Left hindlimb (tissue), 1 donor: ENCODE data around the gene AQP9.

Source experiments
- DNase-seq: peaks from one replicate; pipeline ENCODE4 v3.0.0-alpha.2; 2018

AQP9 gene

DNA sequence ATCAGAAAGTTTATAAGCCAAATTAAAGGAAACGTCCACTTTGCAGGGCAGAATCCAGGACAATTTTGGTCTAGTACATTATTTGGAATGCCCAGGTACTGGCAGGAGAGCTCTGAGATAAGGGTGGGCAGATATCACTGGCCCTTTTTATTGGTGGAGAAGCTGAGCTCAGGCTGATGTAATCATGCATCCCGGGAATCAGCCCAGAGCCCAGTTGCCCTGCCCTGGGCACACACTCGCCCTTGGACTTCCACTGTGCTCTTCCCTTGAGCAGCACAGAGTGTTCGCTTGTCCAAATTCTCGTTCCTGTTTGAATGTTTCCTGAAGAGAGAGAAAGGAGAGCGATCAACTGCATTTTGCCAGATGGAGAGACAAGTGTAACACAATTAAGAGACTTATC, 3.7 kb downstream of the AQP9 start:
- DNase-seq: no peak

DNA sequence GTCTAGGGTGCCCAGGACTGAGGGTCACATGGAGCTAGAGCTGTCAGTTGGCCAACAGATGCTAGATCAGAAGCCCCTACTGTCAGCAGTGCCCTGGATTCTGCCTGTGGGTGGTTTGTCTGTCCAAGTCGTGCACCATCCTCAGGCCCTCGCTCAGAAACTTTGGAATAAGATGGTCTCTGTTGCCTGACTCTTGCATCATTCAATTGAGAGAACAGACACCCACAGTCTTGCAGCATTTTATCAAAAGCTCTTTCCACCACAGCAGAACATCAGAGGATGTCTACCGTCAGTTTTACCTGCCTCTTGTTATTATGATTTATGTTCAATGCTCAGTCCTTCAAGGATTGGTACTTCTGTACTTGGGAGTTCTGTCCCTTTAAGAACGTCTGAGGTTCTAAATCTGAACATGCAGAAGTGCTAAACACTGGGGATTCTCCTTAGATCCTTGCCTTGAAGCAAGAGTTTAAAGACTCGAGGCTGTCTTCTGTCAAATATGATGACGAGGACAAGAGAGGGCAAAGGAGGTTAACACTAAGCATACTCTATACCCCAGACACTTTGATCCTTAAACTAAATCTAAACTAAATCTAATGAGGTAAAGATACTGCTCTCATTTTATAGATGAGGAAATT, 4.8 kb downstream of the AQP9 start:
- no peak for DNase-seq

DNA sequence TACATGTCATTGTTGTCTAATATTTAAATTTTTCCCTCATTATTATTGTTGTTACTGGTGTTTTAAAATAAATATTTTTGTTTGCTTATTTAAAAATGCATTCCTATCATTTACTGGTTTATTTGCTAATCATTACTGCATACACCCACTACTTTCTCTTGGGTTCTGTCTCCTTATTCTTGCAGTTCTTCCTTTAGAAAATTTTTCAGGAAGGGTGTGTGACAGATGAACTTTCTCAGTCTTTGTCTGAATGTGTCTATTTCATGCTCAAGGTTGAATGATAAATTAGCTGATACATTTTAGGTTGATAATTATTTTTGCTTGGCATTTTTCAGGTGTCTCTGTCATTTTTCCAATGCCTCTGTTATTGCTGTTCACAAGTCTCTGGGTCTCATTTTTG, 7.4 kb downstream of the AQP9 start:
- DNase-seq: no peak

DNA sequence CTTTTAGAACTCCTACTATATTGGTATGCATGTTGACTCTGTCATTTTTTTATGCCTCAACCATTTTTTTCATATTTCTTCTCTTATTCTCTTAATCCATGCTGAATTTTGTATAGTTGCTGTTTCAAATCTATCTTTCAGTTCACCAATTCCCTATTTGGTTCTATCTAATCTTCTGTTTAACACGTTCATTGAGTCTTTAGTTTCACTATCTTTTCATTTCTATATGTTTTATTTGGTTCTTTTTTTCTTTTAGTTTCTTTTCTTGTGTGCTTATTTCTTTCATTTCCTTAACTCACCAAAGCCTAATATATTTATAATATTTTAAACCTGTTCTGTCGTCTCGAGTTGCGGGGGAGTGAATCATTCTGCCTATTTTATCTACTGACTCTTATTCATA, 8.0 kb downstream of the AQP9 start:
- DNase-seq: no peak

DNA sequence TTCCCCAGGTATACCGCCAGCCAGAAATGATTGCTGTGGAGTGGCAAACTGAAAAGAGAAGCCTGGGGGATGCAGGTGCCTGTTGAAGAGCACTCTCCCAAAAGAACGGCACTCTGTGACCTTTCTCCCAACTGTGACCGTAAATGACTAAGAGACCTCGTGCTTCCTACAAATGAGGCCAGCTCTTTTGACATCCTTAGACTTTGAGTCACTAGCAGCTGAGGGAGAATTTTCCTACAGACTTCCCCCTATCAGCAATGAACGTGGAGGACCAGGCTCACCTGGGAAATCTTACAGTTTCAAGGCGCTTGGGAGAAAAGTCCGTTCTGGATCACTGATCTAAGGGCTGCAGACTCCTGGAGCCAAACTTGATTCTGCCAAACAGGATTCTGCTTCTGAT, 8.6 kb downstream of the AQP9 start:
- no peak for DNase-seq

GRCh38 chr15:58147171-58147611, 9.0 kb downstream of the AQP9 start:
- DNase-seq: no peak

DNA sequence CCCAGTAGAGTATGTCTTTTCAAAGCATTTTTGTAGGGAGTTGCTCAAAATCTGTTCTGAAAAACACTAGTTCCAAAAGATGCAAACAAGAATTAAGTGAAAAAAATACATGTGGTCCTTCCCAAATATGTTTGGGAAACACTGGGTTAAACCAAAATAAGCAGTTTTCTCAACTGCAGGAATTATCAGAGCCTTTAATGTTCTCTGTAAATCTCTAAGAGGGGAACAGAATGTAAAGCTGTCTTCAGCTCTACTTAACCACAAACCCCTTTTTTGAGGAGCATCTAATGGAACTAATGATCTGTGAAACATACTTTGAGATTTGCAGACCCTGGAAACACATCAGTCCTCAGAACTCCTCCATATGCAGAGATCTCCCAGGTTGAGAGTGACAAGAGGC, 9.9 kb downstream of the AQP9 start:
- no peak for DNase-seq

DNA sequence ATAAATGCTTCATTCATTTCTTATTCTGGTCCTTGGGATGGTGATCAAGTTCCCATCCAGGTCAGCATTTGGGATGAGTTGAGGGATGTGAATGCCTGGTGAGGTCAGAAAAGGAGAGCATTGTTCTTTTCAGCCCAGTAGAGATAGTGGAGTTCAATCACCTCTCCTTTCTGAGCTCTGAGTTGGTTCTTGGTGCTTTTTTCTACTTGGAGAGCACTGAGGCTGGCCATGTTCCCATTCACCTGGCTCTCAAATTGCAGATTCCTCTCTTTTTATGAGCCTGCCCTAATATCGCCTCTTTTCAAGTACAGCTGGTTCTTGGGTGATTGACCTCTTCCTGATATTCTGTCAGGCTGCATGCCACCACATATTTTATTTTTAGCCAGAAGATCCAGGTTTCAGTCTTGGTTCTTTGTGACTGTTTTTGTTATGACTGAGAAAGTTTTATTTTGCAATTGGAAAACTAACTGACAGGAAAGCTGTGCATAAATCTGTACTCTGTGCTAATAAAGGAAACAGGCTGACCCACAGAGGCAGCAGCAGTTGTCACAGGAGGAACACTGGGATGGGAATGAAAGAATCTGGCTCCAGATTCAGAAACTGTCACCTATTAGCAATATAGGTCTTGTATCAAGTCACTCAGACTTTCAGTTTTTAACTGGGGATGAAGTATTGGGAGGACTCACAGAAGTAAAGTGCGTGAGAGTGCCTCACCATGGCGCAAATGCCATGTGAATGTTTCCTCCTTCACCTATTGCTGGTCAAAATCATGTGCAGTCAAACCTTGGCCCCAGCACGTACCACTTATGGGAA, 10.7 kb downstream of the AQP9 start:
- no peak for DNase-seq

DNA sequence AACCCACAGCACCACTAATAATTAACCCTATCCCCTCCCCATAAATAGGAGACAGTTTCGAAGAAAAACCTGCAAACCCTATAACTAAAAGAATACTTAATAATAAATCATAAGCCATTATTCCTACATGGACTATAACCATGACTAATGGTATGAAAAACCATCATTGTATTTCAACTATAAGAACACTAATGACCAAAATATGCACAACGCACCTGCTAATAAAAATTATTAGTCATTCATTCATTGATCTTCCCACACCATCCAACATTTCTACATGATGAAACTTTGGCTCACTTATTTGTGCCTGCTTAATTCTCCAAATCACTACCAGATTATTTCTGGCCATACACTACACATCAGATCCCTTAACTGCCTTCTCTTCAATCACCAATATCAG, 16.6 kb downstream of the AQP9 start:
- DNase-seq: no peak

- DNase-seq: no peak
These were observed 21.7 kb downstream of the AQP9 start for GRCh38 chr15:58159827-58160386.

DNA sequence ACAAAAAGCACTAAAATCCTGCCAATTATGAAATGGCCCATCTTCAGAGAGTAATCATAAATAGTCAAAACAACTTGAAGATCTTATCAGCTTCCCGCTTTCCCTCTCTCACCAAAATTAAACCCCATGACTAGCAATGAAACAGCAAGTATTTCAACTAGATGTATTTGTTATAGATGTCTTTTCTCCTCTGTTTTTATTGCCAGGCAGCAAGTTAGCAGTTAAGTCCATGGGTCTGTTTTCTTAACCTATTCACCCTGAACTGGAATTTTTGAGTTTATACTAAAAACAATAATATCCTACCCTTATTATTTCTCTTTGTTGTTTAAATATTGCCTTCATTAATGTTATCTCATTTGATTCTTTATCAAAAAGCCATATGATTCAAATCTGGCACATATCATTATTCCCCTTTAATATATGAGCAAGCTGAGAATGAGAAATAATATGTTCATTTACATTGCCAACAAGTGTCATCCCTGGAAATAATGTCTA, 23.3 kb downstream of the AQP9 start:
- DNase-seq: no peak

DNA sequence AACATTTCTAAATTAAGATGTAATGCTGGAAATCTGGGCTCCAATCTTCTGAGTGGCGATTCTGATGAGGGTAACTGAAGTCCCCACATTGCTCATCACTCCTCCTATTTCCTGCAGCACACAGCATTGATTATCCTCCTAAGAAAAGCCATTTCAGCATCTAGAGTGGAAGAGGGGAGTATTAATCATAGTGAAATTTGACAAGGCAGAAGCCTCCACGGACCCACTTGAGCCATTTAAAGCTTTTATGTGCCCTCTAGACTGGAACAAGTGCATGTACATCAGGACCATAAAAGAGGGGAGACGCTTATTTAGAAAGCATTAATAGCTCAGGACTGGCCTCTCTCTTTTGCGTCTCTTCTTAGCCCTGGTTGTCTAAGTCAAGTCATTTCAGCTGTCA, 25.8 kb downstream of the AQP9 start:
- no peak for DNase-seq

GRCh38 chr15:58164926-58165325, 26.7 kb downstream of the AQP9 start:
- no peak for DNase-seq

DNA sequence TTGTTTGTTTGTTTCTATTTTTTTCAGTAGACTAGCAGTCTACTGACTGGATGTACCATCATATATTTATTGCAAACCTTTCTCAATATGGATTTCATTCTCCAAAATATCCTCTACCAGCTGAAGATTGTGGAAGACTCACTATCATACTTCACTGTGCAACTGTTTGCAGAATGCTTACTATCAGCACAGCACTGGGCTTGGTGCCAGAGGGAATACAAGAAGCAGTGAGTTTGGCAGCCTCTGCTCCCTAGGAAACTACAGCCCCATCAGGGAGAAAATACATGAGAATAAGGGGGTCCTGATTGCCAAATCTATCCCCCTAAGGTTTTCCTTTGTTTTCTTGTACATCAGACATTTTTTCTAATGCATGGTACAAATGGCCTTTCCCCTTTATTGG, 27.5 kb downstream of the AQP9 start:
- no peak for DNase-seq

DNA sequence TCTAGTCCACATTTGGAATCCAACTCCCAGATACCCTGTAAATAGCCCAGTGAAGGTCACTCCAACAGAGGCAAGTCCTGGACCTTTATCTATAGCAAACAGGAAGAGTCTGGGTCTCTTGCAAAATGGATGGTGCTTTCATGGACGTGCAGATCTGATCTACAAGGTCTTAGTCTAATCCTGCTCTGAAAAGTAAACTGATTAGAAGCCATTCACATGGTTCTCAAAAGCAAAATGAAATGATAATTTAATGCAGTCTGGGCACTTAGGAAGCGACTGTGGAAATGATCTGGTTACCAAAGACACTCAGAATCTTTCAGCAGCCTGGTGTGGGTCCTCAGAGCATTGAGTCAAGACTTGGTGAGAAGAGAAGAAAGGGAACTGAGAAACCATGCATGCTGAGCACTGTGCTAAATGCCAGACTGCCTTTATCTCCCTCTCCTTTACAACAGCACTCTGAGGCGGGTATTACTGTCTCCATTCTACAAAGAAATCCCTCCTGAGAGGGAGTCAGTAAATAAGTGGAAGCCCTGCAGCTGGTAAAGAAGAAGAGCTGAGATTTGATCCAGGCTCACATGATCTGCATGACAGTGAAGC, 29.0 kb downstream of the AQP9 start:
- DNase-seq: no peak

- no peak for DNase-seq
These were observed 31.8 kb downstream of the AQP9 start for GRCh38 chr15:58169934-58170333.

DNA sequence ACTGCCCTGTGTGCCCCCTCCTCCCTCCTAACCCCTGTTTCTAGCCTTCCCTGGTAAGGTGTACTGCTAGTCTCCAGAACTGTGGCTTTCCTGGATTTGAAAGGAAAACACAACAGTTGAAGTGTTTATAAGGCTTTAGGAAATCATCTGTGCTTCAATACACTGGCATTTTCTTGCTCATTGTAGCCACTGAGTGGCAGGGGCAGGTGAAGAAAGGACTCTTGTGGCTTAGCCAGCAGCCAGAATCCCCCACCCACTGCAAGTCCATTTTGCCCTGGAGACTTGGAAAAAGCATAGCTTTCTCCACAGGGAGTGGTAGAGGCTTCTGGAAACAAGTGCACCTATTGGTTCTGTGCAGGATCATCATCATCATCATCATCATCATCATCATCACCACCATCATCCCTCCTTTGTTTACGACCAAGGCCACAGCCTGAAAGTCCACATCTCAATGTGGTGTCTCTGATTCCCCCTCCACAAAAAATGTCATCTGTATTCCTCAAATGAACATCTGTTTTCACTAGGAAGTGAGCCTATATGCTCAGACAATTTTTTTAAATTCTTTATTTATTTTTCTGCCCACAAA, 33.4 kb downstream of the AQP9 start:
- DNase-seq: no peak

GRCh38 chr15:58174709-58175108, 36.5 kb downstream of the AQP9 start:
- DNase-seq: no peak

- no peak for DNase-seq
These were observed 37.8 kb downstream of the AQP9 start for GRCh38 chr15:58175955-58176354.

DNA sequence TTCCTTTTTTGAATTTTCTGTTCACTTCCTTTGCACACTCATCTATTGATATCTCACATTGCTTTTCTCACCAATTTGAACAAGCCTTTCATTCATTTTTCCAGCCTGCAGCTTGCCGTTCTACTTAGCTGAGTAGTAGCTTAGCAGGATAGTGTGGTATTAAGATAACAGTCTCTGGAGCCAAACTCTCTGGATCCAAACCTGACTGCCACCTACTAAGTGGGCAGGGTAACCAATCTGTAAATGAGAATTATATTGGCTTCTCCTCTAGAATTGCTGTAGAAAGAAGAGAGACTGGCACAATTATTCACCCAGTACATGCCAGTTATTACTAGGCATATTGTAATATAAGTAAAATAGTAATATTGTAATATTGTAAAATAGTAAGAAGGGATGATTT, 40.5 kb downstream of the AQP9 start:
- DNase-seq: no peak

DNA sequence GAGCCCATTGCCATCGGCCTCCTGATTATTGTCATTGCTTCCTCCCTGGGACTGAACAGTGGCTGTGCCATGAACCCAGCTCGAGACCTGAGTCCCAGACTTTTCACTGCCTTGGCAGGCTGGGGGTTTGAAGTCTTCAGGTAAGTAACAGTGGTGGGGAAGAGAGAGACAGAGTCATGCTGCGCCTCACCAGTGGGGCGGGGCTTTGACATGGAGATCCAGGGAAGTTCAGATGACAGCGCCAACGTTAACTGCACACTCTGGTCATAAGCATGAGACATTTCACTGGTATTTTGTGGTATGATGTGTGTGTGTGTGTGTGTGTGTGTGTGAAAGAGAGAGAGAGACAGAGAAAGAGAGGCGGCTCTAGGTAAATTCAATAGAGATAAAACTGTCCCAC, 41.0 kb downstream of the AQP9 start:
- DNase-seq: no peak

DNA sequence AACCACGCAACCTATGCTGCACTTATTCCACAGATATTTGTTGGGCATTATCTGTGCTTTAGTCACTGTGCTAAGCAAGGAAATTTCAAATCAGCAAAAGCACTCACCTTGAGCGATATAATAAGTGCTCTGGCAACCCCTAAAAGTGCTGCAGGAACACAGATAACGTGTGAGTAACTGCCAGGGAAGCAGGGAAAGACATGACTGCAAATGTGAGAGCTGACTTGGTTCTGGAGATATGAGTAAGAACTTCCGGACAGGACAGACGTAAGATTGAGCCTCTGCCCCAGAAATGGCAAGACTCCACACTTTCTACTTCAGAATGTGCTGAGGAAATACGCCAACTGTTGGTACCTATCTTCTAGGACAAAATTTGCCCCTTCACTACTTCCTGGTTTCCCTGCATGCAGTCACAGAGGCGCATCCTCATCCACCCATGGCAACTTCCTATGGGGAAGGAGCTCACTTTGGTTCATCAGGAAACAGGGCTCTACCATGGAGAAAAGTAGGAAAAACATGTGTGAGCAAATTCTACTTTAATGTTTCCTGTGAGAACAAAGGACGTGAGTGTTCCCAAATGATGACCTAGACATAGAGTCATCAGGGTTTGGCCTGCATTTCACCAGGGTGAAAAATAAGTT, 41.7 kb downstream of the AQP9 start:
- DNase-seq: no peak
